ENCODE data around the gene CYP2R1. TPM values are rescaled to one million over a fixed set of nuclear protein-coding genes. Genes with fewer than 3 reads are reported as not detected.

CYP2R1 gene, protein sequence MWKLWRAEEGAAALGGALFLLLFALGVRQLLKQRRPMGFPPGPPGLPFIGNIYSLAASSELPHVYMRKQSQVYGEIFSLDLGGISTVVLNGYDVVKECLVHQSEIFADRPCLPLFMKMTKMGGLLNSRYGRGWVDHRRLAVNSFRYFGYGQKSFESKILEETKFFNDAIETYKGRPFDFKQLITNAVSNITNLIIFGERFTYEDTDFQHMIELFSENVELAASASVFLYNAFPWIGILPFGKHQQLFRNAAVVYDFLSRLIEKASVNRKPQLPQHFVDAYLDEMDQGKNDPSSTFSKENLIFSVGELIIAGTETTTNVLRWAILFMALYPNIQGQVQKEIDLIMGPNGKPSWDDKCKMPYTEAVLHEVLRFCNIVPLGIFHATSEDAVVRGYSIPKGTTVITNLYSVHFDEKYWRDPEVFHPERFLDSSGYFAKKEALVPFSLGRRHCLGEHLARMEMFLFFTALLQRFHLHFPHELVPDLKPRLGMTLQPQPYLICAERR
- 1.3 and 4.8 TPM in 2 replicates for total RNA-seq (2014; rRNA removed; shearing (Covaris generic))

DNA sequence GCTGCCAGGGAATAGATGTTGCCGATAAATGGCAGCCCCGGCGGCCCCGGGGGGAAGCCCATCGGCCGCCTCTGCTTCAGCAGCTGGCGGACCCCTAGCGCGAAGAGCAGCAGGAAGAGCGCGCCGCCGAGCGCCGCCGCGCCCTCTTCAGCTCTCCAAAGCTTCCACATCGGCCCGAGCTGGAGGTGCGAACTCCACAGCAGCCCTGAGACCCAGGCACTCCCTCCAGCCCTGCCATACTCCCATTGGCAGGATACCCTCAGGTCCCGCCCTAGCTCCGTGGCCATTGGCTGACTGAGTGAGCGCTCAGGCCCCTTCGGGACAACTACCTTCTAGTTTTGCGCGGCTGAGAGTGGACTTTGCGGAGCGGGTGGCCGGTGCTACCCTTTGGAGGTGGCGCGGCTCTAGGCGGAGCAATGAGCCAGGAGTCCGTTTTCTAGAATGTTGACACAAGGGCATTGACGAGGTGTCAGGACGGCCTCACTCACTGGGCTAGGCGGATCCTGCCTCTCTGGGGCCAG, at the start of gene CYP2R1:
Gene CYP2R1 (minus strand): TSS at position 196 of the 521 bp plus-strand sequence. CDS start 26 bp downstream, at position 170.

Small RNA genes lying within 50 kb of the gene (small RNA-seq; reads per million reads assigned to genes)
- not detected for gene CALCP

Other genes with a start within 250 kb of the CYP2R1 start
- gene PDE3B, start 248.4 kb downstream of the CYP2R1 start, total RNA-seq (2014; rRNA removed; shearing (Covaris generic)): 0.74 and 0.98 TPM in 2 replicates
- gene CALCA, start 80.1 kb upstream of the CYP2R1 start, total RNA-seq (2014; rRNA removed; shearing (Covaris generic)): not detected in 2 replicates
- gene CALCB, start 181.4 kb upstream of the CYP2R1 start, total RNA-seq (2014; rRNA removed; shearing (Covaris generic)): not detected in 2 replicates
- not detected in 2 replicates for gene INSC, start 222.7 kb upstream of the CYP2R1 start, total RNA-seq (2014; rRNA removed; shearing (Covaris generic))

Measured in A375 (cell line).